Colon (tissue), 2 donors: Measurements from ENCODE around the gene GOLM1.
"Not testable (repeated sequence)": the region's sequence is repeated elsewhere in the genome, so short reads cannot be mapped to it uniquely, and the experiment has no call there.

Experiments
- FAIRE-seq: peaks from 2 replicates; lab custom pipeline; 2012; peaks lifted over from hg19 to GRCh38; lab: Jason Lieb, UNC
- donor health status: control.
- donor health status: control.

The GOLM1 gene

GRCh38 chr9:86098824-86099700, at the start of gene GOLM1:
TSS of gene GOLM1 (minus strand) at chr9:86099558. CDS start at chr9:86079320, 20,238 bp downstream.
- no peak for FAIRE-seq

GRCh38 chr9:86146671-86147070, 47.3 kb upstream of the GOLM1 start:
- FAIRE-seq: not testable (repeated sequence)

- not testable (repeated sequence) for FAIRE-seq
Observed at GRCh38 chr9:86145960-86146359, 46.6 kb upstream of the GOLM1 start.

GRCh38 chr9:86142973-86143372, 43.6 kb upstream of the GOLM1 start:
- FAIRE-seq: no peak

- no peak for FAIRE-seq
Observed at GRCh38 chr9:86141843-86142242, 42.5 kb upstream of the GOLM1 start.

GRCh38 chr9:86135371-86135770, 36.0 kb upstream of the GOLM1 start:
- FAIRE-seq: no peak

- FAIRE-seq: no peak
Observed at GRCh38 chr9:86134361-86134760, 35.0 kb upstream of the GOLM1 start.

- FAIRE-seq: no peak
Observed at GRCh38 chr9:86128235-86128822, 29.0 kb upstream of the GOLM1 start.

GRCh38 chr9:86126998-86127972, 27.9 kb upstream of the GOLM1 start:
- no peak for FAIRE-seq

- FAIRE-seq: no peak
Observed at GRCh38 chr9:86122311-86122710, 23.0 kb upstream of the GOLM1 start.

GRCh38 chr9:86119457-86119856, 20.1 kb upstream of the GOLM1 start:
- no peak for FAIRE-seq

GRCh38 chr9:86116425-86116824, 17.1 kb upstream of the GOLM1 start:
- no peak for FAIRE-seq

GRCh38 chr9:86115886-86116285, 16.5 kb upstream of the GOLM1 start:
- no peak for FAIRE-seq

GRCh38 chr9:86112057-86112456, 12.7 kb upstream of the GOLM1 start:
- no peak for FAIRE-seq

GRCh38 chr9:86102626-86103025, 3.3 kb upstream of the GOLM1 start:
- FAIRE-seq: no peak

GRCh38 chr9:86099701-86100364, 475 bp upstream of the GOLM1 start:
- no peak for FAIRE-seq

GRCh38 chr9:86097510-86098224, 1.7 kb downstream of the GOLM1 start:
- no peak for FAIRE-seq

- no peak for FAIRE-seq
Observed at GRCh38 chr9:86096386-86096785, 3.0 kb downstream of the GOLM1 start.

GRCh38 chr9:86093788-86094555, 5.4 kb downstream of the GOLM1 start:
- peak; percentile 65 for FAIRE-seq

GRCh38 chr9:86091477-86091876, 7.9 kb downstream of the GOLM1 start:
- FAIRE-seq: no peak
